Heart left ventricle (tissue), 16 donors: ENCODE results near the gene PADI1. TPM values are rescaled to one million over a fixed set of nuclear protein-coding genes. Genes with fewer than 3 reads are reported as not detected.

ENCODE experiments used
- ATAC-seq, 4 donors: fragments of 200-7000 bp; cut with Tn5 transposase; one replicate each; pipeline ENCODE4 v1.9.1; 2020 to 2022; ENCODE audit warnings: moderate library complexity in 4 of 4, mild to moderate bottlenecking in 3 of 4, moderate number of reproducible peaks in 1 of 4
- DNase-seq, 5 donors: peaks; one replicate each; pipeline ENCODE4 v3.0.0-alpha.2; 2020
- H3K27ac ChIP-seq, 12 donors: fragments of 200-600 bp; sonication (generic) in 4 of 12; one replicate each; pipeline versions ENCODE4 v1.5.0 to v1.8.0; 2016 to 2022; ENCODE audit warnings: mild to moderate bottlenecking in 2 of 12
- H3K27me3 ChIP-seq, 9 donors: fragments of 200-600 bp; sonication (generic) in 2 of 9; one replicate each; pipeline versions ENCODE4 v1.5.1 to v1.8.0; 2016 to 2022; ENCODE audit warnings: mild to moderate bottlenecking in 3 of 9
- H3K36me3 ChIP-seq, 9 donors: fragments of 200-600 bp; sonication (generic) in 2 of 9; one replicate each; pipeline versions ENCODE4 v1.5.0 to v1.8.0; 2018 to 2022; ENCODE audit warnings: mild to moderate bottlenecking in 2 of 9
- H3K4me1 ChIP-seq, 12 donors: fragments of 200-600 bp; sonication (generic) in 4 of 12; one replicate each; pipeline versions ENCODE4 v1.5.0 to v1.8.0; 2016 to 2022; ENCODE audit warnings: mild to moderate bottlenecking in 3 of 12
- H3K4me3 ChIP-seq, 12 donors: fragments of 200-600 bp; sonication (generic) in 4 of 12; one replicate each; pipeline versions ENCODE4 v1.5.0 to v1.8.0; 2017 to 2022; ENCODE audit warnings: mild to moderate bottlenecking in 9 of 12, moderate library complexity in 4 of 12
- H3K9me3 ChIP-seq, 12 donors: fragments of 200-600 bp; sonication (generic) in 4 of 12; one replicate each; pipeline versions ENCODE4 v1.5.0 to v1.8.0; 2016 to 2022; ENCODE audit warnings: mild to moderate bottlenecking in 1 of 12
- CTCF ChIP-seq, 12 donors: fragments of 200-600 bp; sonication (generic) in 4 of 12; IDR thresholded peaks; one replicate each; pipeline versions ENCODE4 v1.5.0 to v1.8.0; 2018 to 2022; ENCODE audit warnings: antibody characterized with exemption in 12 of 12, mild to moderate bottlenecking in 5 of 12
- POLR2A ChIP-seq, 2 donors: fragments of 450-650 bp; IDR thresholded peaks; one replicate each; pipeline ENCODE4 v1.6.1; 2017; ENCODE audit warnings: antibody characterized with exemption in 2 of 2, mild to moderate bottlenecking in 2 of 2, moderate library complexity in 2 of 2
- WGBS, 4 donors: extraction: QIAGEN DNeasy Blood & Tissue Kit in 2 of 4; methylation state at CpG; one replicate each; pipeline versions ENCODE4 v1.1.5 to v1.1.7; 2013 to 2018; 5-methylcytosine and 5-hydroxymethylcytosine counted together
- intact Hi-C, 10 donors: fragments of 100-400 bp; cut with DNase I; formaldehyde crosslinking; loops; one replicate each; pipeline versions ENCODE4 v1.11.1 to v1.14.2; 2022
- polyA plus RNA-seq, 2 donors: library from polyadenylated mRNA; stranded (reverse); fragments of 200-250 nt; gene quantifications; one replicate each; pipeline ENCODE4 v1.2.3, GENCODE V29; 2013
- total RNA-seq, 9 donors: library from RNA; depleted of rRNA in 2 of 9; stranded (reverse); fragments of >200 nt in 2 of 9; fragmentation: NEBNext Ultra II Directional in 3 of 9; extraction: Animal tissue kit (Norgen Biotek cat#: 25700) in 3 of 9; gene quantifications; one replicate each; pipeline versions ENCODE4 v1.1.0 to v1.2.4, GENCODE V29; 2016 to 2023
- donor health status: ischemic (EF 13 %, LVEDD 7.1; RV severe dilation, severe dysfunction).
- donor health status: healthy with polysubstance abuse.
- donor health status: DM: no; HTN: yes; CAD: no.
- donor health status: DM: no; HTN: no; CAD: no.
- donor health status: ischemic (EF 25% LVEDD 6.9; RV normal size, moderate dysfunction).
- donor health status: ischemic (EF 25% LVEDD 5.7; RV mildly dilated, moderate dysfunction).
- donor health status: healthy.
- donor health status: DM: yes; HTN: yes; CAD: no.
- donor health status: ischemic (EF 35%, LVEDD 5.7; RV mildly dilated, moderate dysfunction).
- donor health status: nonischemic (EF 11% LVEDD 7.7; RV severe dilation, severe dysfunction).
- donor health status: DM: yes; HTN: yes; CAD: no.
- donor health status: PGD.
- donor health status: ischemic (EF 29% LVEDD 5.4; RV normal size, mild dysfunction).
- donor health status: nonischemic (EF 23%, LVEDD 6.1; RV moderate dilation, normal function).

Gene PADI1
- total and polyA plus RNA-seq, 11 donors = 0.04 TPM; not detected in 10

- Histone ChIP-seq H3K36me3 (no peaks in the 10 kb centered on the region), H3K4me1 (no peaks in the 10 kb centered on the region), H3K4me3 (no peak overlapping the region), H3K9me3 (peaks cover 0 to 13% (median under 1%) of the 10 kb centered on the region in 12 donors), H3K27ac (no peak overlapping the region), H3K27me3 (peaks cover 0 to 5% (median 0%) of the 10 kb centered on the region in 9 donors)
- intact Hi-C loops = no loop called here
- DNase-seq (no peak), ATAC-seq (no peak)
- TF ChIP-seq POLR2A (IDR thresholded peaks at IDR 0.05) (no peak), CTCF (IDR thresholded peaks at IDR 0.05) (no peak)
- 71 to 86% (median 81%) methylated on average over 3 of the region's 3 CpGs for WGBS, 4 donors
These were observed 43.7 kb upstream of the PADI1 start for GRCh38 chr1:17161137-17161740.

DNA sequence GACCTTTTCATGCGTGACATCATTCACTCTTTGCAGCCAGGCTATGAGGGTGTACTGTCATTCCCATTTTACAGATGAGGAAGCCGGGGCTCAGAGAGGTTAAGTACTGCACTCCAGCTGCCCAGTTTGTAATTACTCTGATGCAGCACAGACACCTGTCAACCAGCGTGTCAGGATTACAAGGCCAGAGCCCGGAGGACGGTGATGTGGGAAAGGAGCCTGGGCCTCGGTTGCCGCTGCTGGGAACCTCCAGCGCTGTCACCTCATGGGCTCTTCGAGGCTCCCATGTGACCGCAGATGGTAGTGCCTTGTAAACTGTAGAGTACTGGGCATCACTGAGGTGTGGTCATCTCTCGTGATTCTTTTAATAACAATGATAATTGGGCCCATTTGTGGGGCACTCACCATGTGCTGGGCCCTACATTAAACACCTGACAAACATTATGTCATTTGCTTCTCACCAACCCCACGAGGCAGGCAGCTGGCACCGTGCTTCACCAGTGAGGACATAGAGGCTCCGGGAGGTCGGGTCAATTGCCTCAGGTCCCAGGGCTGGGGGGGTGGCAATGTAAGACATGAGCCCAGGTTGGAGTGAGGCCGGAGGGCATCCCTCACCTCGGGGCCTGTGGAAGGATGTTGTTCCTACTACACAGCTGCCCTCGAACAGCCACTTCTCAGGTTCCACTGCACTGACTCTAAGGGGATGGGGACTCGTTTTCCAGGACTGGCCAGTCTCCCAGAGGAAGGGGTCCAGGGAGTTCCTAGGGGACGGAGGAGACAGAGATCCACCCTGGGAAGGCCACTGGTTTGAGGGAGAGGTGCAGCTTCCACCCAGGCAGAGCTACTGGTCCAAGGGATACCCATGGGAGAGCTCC is 42.8 kb upstream of the PADI1 start:
- Histone ChIP-seq H3K27ac (no peak overlapping the region), H3K36me3 (no peaks in the 10 kb centered on the region), H3K9me3 (peaks cover 0 to 6% (median 0%) of the 10 kb centered on the region in 12 donors), H3K27me3 (peaks cover 0 to 13% (median 0%) of the 10 kb centered on the region in 9 donors), H3K4me3 (no peak overlapping the region), H3K4me1 (no peaks in the 10 kb centered on the region)
- intact Hi-C loops = no loop called here
- ATAC-seq (no peak), DNase-seq (no peak)
- WGBS, 4 donors = 79 to 83% (median 81%) methylated on average over 20 of the region's 20 CpGs
- no peak for TF ChIP-seq CTCF (IDR thresholded peaks at IDR 0.05)
- TF ChIP-seq POLR2A (IDR thresholded peaks at IDR 0.05) = no peak

GRCh38 chr1:17162941-17163340 is 42.0 kb upstream of the PADI1 start:
- DNase-seq (no peak), ATAC-seq (no peak)
- TF ChIP-seq CTCF (IDR thresholded peaks at IDR 0.05) = no peak
- TF ChIP-seq POLR2A (IDR thresholded peaks at IDR 0.05) = no peak
- no peak overlapping the region for H3K4me3 ChIP-seq
- H3K27ac ChIP-seq = no peak overlapping the region
- H3K36me3 ChIP-seq = no peaks in the 10 kb centered on the region
- H3K27me3 ChIP-seq = peaks cover 0 to 13% (median 0%) of the 10 kb centered on the region in 9 donors
- intact Hi-C loops = no loop called here
- H3K9me3 ChIP-seq = peaks cover 0 to 2% (median 0%) of the 10 kb centered on the region in 12 donors
- no peaks in the 10 kb centered on the region for H3K4me1 ChIP-seq
- 80 to 89% (median 85%) methylated on average over 5 to 7 of the region's 7 CpGs for WGBS, 4 donors

DNA sequence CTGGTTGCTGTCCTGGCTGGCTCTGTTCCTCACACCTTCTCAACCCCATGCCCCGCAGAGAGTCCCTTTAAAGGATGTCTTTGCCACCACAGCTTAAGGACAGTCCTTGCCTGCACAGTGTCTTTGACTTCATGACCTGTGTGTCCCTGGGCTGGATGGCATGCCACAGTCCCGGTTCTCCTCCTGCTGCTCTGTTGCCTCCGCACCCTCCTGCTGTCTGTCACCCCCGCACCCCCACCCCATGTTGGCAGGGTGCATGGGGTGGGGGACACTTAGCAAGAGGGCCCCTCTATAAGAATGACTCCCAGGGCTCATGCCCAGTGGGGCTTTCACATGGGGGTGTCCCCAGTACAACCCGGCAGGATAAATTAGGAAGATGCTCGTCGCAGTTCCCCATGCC is 41.6 kb upstream of the PADI1 start:
- ATAC-seq = no peak
- TF ChIP-seq CTCF (IDR thresholded peaks at IDR 0.05) (no peak), POLR2A (IDR thresholded peaks at IDR 0.05) (no peak)
- Histone ChIP-seq H3K9me3 (peaks cover 0 to 2% (median 0%) of the 10 kb centered on the region in 12 donors), H3K27ac (no peak overlapping the region), H3K27me3 (peaks cover 0 to 13% (median 0%) of the 10 kb centered on the region in 9 donors), H3K4me1 (no peaks in the 10 kb centered on the region), H3K4me3 (no peak overlapping the region), H3K36me3 (no peaks in the 10 kb centered on the region)
- WGBS, 4 donors = 85 to 92% (median 89%) methylated on average over 6 to 7 of the region's 7 CpGs
- intact Hi-C loops = no loop called here
- no peak for DNase-seq
